WTC11 (cell line): ENCODE results near the gene XIRP1. TPM values are rescaled to one million over a fixed set of nuclear protein-coding genes. Genes with fewer than 3 reads are reported as not detected.

Source experiments
- ATAC-seq: fragments of 200-7000 bp; cut with Tn5 transposase; 2 replicates; pipeline ENCODE4 v1.10.0; 2021; ENCODE audit warnings: mild to moderate bottlenecking, moderate library complexity
- CTCF ChIA-PET: fragments of 300-600 bp; sonication (Branson Sonifier 250); formaldehyde crosslinking; loops from one replicate; lab custom pipeline; 2021; ENCODE audit warnings: antibody characterized with exemption; lab: Charles Lee
- POLR2A ChIA-PET: fragments of 350-600 bp; sonication (Branson Sonifier 250); formaldehyde crosslinking; loops from one replicate; lab custom pipeline; 2021; ENCODE audit warnings: antibody characterized with exemption; lab: Charles Lee
- DNase-seq: peaks from one replicate; pipeline ENCODE4 v3.0.0; 2021; ENCODE audit warnings: low spot score
- H3K27ac Mint-ChIP-seq: 2 replicates; pipeline ENCODE4 v1.8.0; 2021; ENCODE audit warnings: mixed read lengths
- H3K27me3 Mint-ChIP-seq: 2 replicates; pipeline ENCODE4 v1.8.0; 2021; ENCODE audit warnings: low read depth, mild to moderate bottlenecking, moderate library complexity, mixed read lengths
- H3K36me3 Mint-ChIP-seq: 2 replicates; pipeline ENCODE4 v1.8.0; 2021; ENCODE audit warnings: mixed read lengths
- H3K4me1 Mint-ChIP-seq: 2 replicates; pipeline ENCODE4 v1.8.0; 2022; ENCODE audit warnings: mixed read lengths
- H3K4me3 Mint-ChIP-seq: 2 replicates; pipeline ENCODE4 v1.8.0; 2021; ENCODE audit warnings: mild to moderate bottlenecking, moderate library complexity, mixed read lengths
- H3K9me3 Mint-ChIP-seq: 2 replicates; pipeline ENCODE4 v1.8.0; 2021; ENCODE audit warnings: mixed read lengths
- CREB1 ChIP-seq: sonication (generic); formaldehyde crosslinking; IDR thresholded peaks from 2 replicates; pipeline ENCODE4 v1.8.0; 2023; ENCODE audit warnings: mild to moderate bottlenecking, missing genetic modification reagents
- ETV6 ChIP-seq: sonication (generic); formaldehyde crosslinking; IDR thresholded peaks from 2 replicates; pipeline ENCODE4 v1.8.1; 2022; ENCODE audit warnings: mild to moderate bottlenecking, missing genetic modification reagents
- FOXJ3 ChIP-seq: sonication (generic); formaldehyde crosslinking; IDR thresholded peaks from 2 replicates; pipeline ENCODE4 v1.9.0; 2021; ENCODE audit warnings: missing genetic modification reagents, mild to moderate bottlenecking, borderline replicate concordance
- GABPB1 ChIP-seq: sonication (generic); formaldehyde crosslinking; IDR thresholded peaks from 2 replicates; pipeline ENCODE4 v1.8.1; 2023; ENCODE audit warnings: mild to moderate bottlenecking, missing genetic modification reagents
- NR1H2 ChIP-seq: sonication (generic); formaldehyde crosslinking; IDR thresholded peaks from 2 replicates; pipeline ENCODE4 v1.9.0; 2021; ENCODE audit warnings: mild to moderate bottlenecking, moderate library complexity, missing genetic modification reagents
- RELA ChIP-seq: sonication (generic); formaldehyde crosslinking; IDR thresholded peaks from 2 replicates; pipeline ENCODE4 v1.8.1; 2022; ENCODE audit warnings: missing genetic modification reagents, mild to moderate bottlenecking, borderline replicate concordance
- RORB ChIP-seq: fragments of 250-450 bp; sonication (Bioruptor Pico); IDR thresholded peaks from 2 replicates; pipeline ENCODE4 v1.9.0; 2021; ENCODE audit warnings: mild to moderate bottlenecking
- SOX15 ChIP-seq: fragments of 250-450 bp; sonication (Bioruptor Pico); IDR thresholded peaks from 2 replicates; pipeline ENCODE4 v1.9.0; 2021; ENCODE audit warnings: mild to moderate bottlenecking
- SP1 ChIP-seq: sonication (generic); formaldehyde crosslinking; conservative IDR thresholded peaks from 2 replicates; pipeline ENCODE4 v1.8.1; 2022; ENCODE audit warnings: missing genetic modification reagents
- ZNF396 ChIP-seq: fragments of 250-450 bp; sonication (Bioruptor Pico); IDR thresholded peaks from 2 replicates; pipeline ENCODE4 v1.8.0; 2021; ENCODE audit warnings: mild to moderate bottlenecking, moderate library complexity, borderline replicate concordance
- ZNF671 ChIP-seq: fragments of 250-450 bp; sonication (Bioruptor Pico); IDR thresholded peaks from 2 replicates; pipeline ENCODE4 v1.8.0; 2021; ENCODE audit warnings: mild to moderate bottlenecking
- total RNA-seq: library from RNA; stranded (reverse); gene quantifications from 3 replicates; pipeline ENCODE4 v1.2.3, GENCODE V29; 2021
- TF ChIP-seq, protein P1 (sequence below): fragments of 250-450 bp; sonication (Bioruptor Pico); conservative IDR thresholded peaks from 2 replicates; pipeline ENCODE4 v1.9.0; 2021; ENCODE audit warnings: mild to moderate bottlenecking
- TF ChIP-seq, protein P2 (sequence below): sonication (generic); formaldehyde crosslinking; IDR thresholded peaks from 2 replicates; pipeline ENCODE4 v1.8.0; 2022; ENCODE audit warnings: missing genetic modification reagents
- TF ChIP-seq, protein P3 (sequence below): sonication (generic); formaldehyde crosslinking; IDR thresholded peaks from 2 replicates; pipeline ENCODE4 v1.8.0; 2022; ENCODE audit warnings: mild to moderate bottlenecking, missing genetic modification reagents
- TF ChIP-seq, protein P4 (sequence below): sonication (generic); formaldehyde crosslinking; IDR thresholded peaks from 2 replicates; pipeline ENCODE4 v1.8.1; 2023; ENCODE audit warnings: mild to moderate bottlenecking, missing genetic modification reagents, moderate library complexity
- TF ChIP-seq, protein P5 (sequence below): fragments of 250-450 bp; sonication (Bioruptor Pico); IDR thresholded peaks from 2 replicates; pipeline ENCODE4 v1.9.0; 2021; ENCODE audit warnings: mild to moderate bottlenecking

Gene XIRP1
- total RNA-seq, 1 experiment from 2014 or later = not detected

DNA sequence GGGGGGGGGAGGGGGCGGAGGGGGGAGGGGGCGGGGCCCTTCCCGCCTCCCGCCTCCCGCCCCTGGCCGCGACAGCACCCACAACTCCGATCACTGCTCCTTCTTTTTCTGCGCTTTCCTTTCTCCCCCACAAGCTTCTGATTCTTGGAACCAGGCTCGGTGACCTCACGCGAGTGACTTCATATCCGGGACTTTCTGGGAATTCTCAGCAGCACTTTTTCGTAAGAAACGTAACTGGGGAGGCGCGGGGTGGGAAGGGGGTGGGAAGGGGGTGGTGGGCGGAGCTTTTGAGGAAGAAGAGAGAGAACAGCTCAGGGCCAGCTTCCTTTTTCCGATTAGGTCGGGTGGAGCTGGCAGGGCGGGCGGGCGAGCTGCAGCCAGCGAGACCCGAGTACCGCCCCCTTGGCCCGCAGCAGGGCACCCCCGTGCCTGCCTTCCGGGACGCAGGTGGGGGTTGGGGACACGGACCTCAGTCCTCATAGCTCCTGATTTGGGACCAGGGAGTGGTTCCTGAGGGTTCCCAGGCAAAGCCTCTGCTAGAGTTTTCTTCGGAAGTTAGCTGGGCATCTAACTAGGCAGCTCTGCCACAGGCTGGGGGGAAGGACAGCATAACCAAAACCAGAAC lies 14.6 kb downstream of the XIRP1 start:
- ATAC-seq (peak; percentile 63), DNase-seq (peak; percentile 79)
- H3K4me1 Mint-ChIP-seq = peaks cover 35% of the 10 kb centered on the region
- ChIA-PET POLR2A (interaction anchor here (1.0 to 1.7 kb wide), 7 partner anchors 9 to 72 kb away, joined by 3 to 8 read pairs (median 4); no protein-coding TSS in a partner anchor), CTCF (interaction anchor here (0.6 to 3.9 kb wide), 11 partner anchors 9 to 200 kb away, joined by 3 to 49 read pairs (median 7); partner anchors contain the start of gene XIRP1)
- peak overlapping the region; percentile 73 for H3K4me3 Mint-ChIP-seq
- peaks cover 23% of the 10 kb centered on the region for H3K27me3 Mint-ChIP-seq
- no peaks in the 10 kb centered on the region for H3K36me3 Mint-ChIP-seq
- peaks cover 7% of the 10 kb centered on the region for H3K9me3 Mint-ChIP-seq
- H3K27ac Mint-ChIP-seq = peak overlapping the region; percentile 97
- TF ChIP-seq, protein P1, sequence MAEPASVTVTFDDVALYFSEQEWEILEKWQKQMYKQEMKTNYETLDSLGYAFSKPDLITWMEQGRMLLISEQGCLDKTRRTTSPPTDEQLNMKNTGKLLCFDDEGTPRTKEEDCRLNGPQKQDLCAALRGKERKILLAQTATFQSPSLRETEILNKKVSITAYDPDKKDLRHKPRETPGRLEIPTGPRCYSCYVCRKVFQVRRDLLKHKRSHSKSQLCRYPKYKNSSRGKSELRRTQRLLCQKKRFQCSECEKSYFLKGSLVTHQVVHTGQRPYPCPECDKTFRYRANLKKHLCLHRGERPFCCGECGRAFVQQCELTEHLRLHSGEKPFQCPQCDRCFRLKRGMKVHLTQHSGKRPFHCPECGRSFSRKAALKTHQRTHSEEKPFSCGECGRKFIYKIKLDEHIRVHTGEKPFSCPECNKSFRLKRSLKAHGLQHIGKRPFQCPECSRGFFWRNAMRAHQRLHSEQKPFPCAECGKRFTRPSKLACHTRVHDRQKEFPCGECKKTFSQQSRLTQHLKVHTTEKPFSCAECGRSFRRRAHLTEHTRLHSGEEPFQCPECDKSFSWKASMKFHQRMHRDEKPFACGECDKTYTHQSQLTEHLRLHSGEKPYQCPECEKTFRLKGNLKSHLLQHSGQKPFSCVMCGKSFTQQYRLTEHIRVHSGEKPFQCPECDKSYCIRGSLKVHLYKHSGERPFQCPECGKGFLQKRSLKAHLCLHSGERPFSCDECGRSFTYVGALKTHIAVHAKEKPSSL = no peak
- no peak for TF ChIP-seq GABPB1 (CRISPR knock-in tag)
- TF ChIP-seq SP1 (CRISPR knock-in tag) = 0 out of 2 replicates have a peak, but pooled peaks have one; percentile 31
- no peak for TF ChIP-seq RORB
- TF ChIP-seq, protein P2, sequence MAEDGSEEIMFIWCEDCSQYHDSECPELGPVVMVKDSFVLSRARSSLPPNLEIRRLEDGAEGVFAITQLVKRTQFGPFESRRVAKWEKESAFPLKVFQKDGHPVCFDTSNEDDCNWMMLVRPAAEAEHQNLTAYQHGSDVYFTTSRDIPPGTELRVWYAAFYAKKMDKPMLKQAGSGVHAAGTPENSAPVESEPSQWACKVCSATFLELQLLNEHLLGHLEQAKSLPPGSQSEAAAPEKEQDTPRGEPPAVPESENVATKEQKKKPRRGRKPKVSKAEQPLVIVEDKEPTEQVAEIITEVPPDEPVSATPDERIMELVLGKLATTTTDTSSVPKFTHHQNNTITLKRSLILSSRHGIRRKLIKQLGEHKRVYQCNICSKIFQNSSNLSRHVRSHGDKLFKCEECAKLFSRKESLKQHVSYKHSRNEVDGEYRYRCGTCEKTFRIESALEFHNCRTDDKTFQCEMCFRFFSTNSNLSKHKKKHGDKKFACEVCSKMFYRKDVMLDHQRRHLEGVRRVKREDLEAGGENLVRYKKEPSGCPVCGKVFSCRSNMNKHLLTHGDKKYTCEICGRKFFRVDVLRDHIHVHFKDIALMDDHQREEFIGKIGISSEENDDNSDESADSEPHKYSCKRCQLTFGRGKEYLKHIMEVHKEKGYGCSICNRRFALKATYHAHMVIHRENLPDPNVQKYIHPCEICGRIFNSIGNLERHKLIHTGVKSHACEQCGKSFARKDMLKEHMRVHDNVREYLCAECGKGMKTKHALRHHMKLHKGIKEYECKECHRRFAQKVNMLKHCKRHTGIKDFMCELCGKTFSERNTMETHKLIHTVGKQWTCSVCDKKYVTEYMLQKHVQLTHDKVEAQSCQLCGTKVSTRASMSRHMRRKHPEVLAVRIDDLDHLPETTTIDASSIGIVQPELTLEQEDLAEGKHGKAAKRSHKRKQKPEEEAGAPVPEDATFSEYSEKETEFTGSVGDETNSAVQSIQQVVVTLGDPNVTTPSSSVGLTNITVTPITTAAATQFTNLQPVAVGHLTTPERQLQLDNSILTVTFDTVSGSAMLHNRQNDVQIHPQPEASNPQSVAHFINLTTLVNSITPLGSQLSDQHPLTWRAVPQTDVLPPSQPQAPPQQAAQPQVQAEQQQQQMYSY (CRISPR knock-in tag) = no peak
- peak; percentile 71; the same call in 1 of the 2 replicates for TF ChIP-seq ETV6 (CRISPR knock-in tag)
- TF ChIP-seq CREB1 (CRISPR knock-in tag) = no peak
- TF ChIP-seq FOXJ3 (CRISPR knock-in tag) = no peak
- no peak for TF ChIP-seq RELA
- no peak for TF ChIP-seq NR1H2 (CRISPR knock-in tag)
- TF ChIP-seq SOX15 (CRISPR knock-in tag) = no peak
- TF ChIP-seq ZNF671 (CRISPR knock-in tag) = no peak
- no peak for TF ChIP-seq ZNF396 (CRISPR knock-in tag)

DNA sequence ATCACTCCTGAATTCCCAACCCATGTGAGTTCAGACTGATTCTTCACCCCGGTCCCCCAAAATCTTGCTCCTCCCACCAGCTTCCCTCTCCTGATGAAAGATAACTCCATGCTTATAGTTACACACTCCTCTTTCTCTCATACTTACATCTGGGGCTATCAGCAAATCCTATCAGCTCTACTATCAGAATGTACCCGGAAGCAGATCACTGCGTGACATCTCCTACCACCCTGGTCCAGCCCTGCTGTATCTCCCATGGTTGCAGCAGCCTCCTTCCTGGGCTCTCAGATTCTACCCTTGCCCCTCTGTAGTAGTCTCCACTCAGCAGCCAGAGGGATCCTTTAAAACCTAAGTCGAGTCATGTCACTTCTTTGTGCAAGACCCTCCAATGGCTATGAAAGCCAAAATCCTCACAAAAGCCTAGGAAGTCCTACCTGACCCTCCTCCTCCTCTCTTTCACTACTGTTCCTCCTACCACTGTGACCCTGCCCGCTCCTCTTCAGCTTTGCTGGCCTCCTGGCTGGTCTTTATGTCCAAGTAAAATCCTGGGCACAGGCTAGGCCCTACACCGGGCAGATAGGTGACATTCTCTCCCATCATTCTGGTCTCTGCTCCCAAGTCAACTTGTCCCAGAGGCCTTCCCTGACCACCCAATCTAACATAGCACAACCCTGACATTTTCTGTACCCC lies 16.2 kb downstream of the XIRP1 start:
- 0 out of 2 replicates have a peak overlapping the region, but pooled peaks have one; percentile 39 for H3K27ac Mint-ChIP-seq
- TF ChIP-seq, protein P3, sequence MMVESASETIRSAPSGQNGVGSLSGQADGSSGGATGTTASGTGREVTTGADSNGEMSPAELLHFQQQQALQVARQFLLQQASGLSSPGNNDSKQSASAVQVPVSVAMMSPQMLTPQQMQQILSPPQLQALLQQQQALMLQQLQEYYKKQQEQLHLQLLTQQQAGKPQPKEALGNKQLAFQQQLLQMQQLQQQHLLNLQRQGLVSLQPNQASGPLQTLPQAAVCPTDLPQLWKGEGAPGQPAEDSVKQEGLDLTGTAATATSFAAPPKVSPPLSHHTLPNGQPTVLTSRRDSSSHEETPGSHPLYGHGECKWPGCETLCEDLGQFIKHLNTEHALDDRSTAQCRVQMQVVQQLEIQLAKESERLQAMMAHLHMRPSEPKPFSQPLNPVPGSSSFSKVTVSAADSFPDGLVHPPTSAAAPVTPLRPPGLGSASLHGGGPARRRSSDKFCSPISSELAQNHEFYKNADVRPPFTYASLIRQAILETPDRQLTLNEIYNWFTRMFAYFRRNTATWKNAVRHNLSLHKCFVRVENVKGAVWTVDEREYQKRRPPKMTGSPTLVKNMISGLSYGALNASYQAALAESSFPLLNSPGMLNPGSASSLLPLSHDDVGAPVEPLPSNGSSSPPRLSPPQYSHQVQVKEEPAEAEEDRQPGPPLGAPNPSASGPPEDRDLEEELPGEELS (CRISPR knock-in tag) = no peak
- TF ChIP-seq, protein P4, sequence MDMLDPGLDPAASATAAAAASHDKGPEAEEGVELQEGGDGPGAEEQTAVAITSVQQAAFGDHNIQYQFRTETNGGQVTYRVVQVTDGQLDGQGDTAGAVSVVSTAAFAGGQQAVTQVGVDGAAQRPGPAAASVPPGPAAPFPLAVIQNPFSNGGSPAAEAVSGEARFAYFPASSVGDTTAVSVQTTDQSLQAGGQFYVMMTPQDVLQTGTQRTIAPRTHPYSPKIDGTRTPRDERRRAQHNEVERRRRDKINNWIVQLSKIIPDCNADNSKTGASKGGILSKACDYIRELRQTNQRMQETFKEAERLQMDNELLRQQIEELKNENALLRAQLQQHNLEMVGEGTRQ (CRISPR knock-in tag) = no peak
- TF ChIP-seq, protein P5, sequence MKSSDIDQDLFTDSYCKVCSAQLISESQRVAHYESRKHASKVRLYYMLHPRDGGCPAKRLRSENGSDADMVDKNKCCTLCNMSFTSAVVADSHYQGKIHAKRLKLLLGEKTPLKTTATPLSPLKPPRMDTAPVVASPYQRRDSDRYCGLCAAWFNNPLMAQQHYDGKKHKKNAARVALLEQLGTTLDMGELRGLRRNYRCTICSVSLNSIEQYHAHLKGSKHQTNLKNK (CRISPR knock-in tag) = no peak
- ATAC-seq (no peak), DNase-seq (no peak)
- peaks cover 7% of the 10 kb centered on the region for H3K9me3 Mint-ChIP-seq
- no peaks in the 10 kb centered on the region for H3K36me3 Mint-ChIP-seq
- ChIA-PET POLR2A (no interaction called here), CTCF (interaction anchor here (1.6 to 1.9 kb wide), 2 partner anchors 16 to 112 kb away, joined by 7 read pairs; partner anchors contain the start of gene XIRP1)
- no peak overlapping the region for H3K4me3 Mint-ChIP-seq
- peaks cover 36% of the 10 kb centered on the region for H3K27me3 Mint-ChIP-seq
- H3K4me1 Mint-ChIP-seq = peaks cover 22% of the 10 kb centered on the region
